NCI-H2081 (cell line): ENCODE data around the gene KLK12.

Experiments used
- DNase-seq, 2 experiments: peaks; one replicate each; lab custom pipeline; 2025; lab: John Stamatoyannopoulos, UW

KLK12 gene

GRCh38 chr19:50981587-50982146, 53.1 kb downstream of the KLK12 start:
- DNase-seq = no peak

- no peak for DNase-seq
Observed at GRCh38 chr19:50980208-50980607, 54.6 kb downstream of the KLK12 start.

GRCh38 chr19:50979758-50980157, 55.0 kb downstream of the KLK12 start:
- DNase-seq = no peak
